ENCODE data around the gene MTA3. TPM values are rescaled to one million over a fixed set of nuclear protein-coding genes. Genes with fewer than 3 reads are reported as not detected.
A peak's percentile ranks its signal among the peaks of the same experiment; 100 is the strongest.

Gene MTA3
- 33.2 and 40.1 TPM in 2 replicates for total RNA-seq
- total RNA-seq (2013) = 10.0 TPM
- 11.8 and 13.4 TPM in 2 replicates for polyA plus RNA-seq
- 8.4 and 11.3 TPM in 2 replicates for polyA minus RNA-seq

- Histone ChIP-seq H3K4me2 (replicated peaks; ENCODE audit: low read depth, low read length, poor library complexity, severe bottlenecking) (peak within 1 kb of the TSS; percentile 81), H3K4me3 (ENCODE audit: control extremely low read depth in 1 of 5, extremely low read depth in 1 of 5, insufficient read depth in 1 of 5, low read depth in 2 of 5, low read length in 4 of 5) (peak within 1 kb of the TSS; percentile 26 to 80 (median 70)), H3K27me3 (replicated peaks in 1 of 4; ENCODE audit: control extremely low read depth in 1 of 4, control insufficient read depth in 3 of 4, insufficient read depth in 4 of 4, low read length in 3 of 4) (no peaks in the 10 kb centered on the region), H2AFZ (ENCODE audit: insufficient read depth, low read depth, low read length, poor library complexity, severe bottlenecking) (peak within 1 kb of the TSS; percentile 91), H3K27ac (ENCODE audit: low read length in 2 of 2) (peak within 1 kb of the TSS; percentile 18 to 67), H3K9ac (ENCODE audit: low read length) (peak within 1 kb of the TSS; percentile 77), H3K79me2 (ENCODE audit: control insufficient read depth, insufficient read depth, low read length) (no peaks in the 10 kb centered on the region), H4K20me1 (ENCODE audit: control insufficient read depth, insufficient read depth, low read length, poor library complexity, severe bottlenecking) (no peaks in the 10 kb centered on the region), H3K36me3 (replicated peaks in 1 of 2; ENCODE audit: control extremely low read depth in 1 of 2, control insufficient read depth in 1 of 2, extremely low read depth in 1 of 2, insufficient read depth in 2 of 2, low read length in 1 of 2) (peaks cover 0 to 3% of the 10 kb centered on the region in 2 experiments), H3K9me3 (ENCODE audit: control extremely low read depth in 1 of 3, control insufficient read depth in 2 of 3, insufficient read depth in 1 of 3, low read length in 2 of 3) (no peaks in the 10 kb centered on the region), H3K4me1 (ENCODE audit: control insufficient read depth in 2 of 2, insufficient read depth in 2 of 2, low read length in 2 of 2) (peaks cover 21 to 26% of the 10 kb centered on the region in 2 donors)
- peak within 1 kb of the TSS; percentile 96 for H3K4me3 Mint-ChIP-seq
- H3K4me1 Mint-ChIP-seq = peaks cover 31% of the 10 kb centered on the region
- CTCF ChIA-PET = interaction anchor here (1.6 kb wide), 2 partner anchors 19 to 95 kb away, joined by 4 to 7 read pairs; no protein-coding TSS in a partner anchor
- no peak for TF ChIP-seq CTCF (IDR thresholded peaks at IDR 0.05)
- DNase-seq (peak; percentile 74), ATAC-seq (ENCODE audit: low read depth) (peak; percentile 67)
- H3K9me3 Mint-ChIP-seq (ENCODE audit: insufficient read depth) = no peaks in the 10 kb centered on the region
- H3K27me3 Mint-ChIP-seq = no peaks in the 10 kb centered on the region
- peak within 1 kb of the TSS; percentile 90 for H3K27ac Mint-ChIP-seq
- POLR2A ChIA-PET = no interaction called here
- under 1% methylated on average over 37 of the region's 67 CpGs for WGBS (ENCODE audit: insufficient coverage)
- intact Hi-C loops (cut with micrococcal nuclease) = loop anchor here (1.0 to 5.0 kb wide), 5 partner anchors 34 to 466 kb away; partner anchors contain the start of gene COX7A2L
Observed at GRCh38 chr2:42568401-42569115, at the start of gene MTA3. Gene MTA3, plus strand, starts transcription at chr2:42568632. Its CDS starts 114 bp downstream, at chr2:42568746.

- DNase-seq (no peak), ATAC-seq (ENCODE audit: low read depth) (no peak)
- Histone ChIP-seq H3K27ac (ENCODE audit: low read length in 2 of 2) (no peak overlapping the region), H3K4me3 (ENCODE audit: control extremely low read depth in 1 of 5, extremely low read depth in 1 of 5, insufficient read depth in 1 of 5, low read depth in 2 of 5, low read length in 4 of 5) (no peak overlapping the region), H3K4me1 (ENCODE audit: control insufficient read depth in 2 of 2, insufficient read depth in 2 of 2, low read length in 2 of 2) (no peaks in the 10 kb centered on the region), H3K27me3 (replicated peaks in 1 of 4; ENCODE audit: control extremely low read depth in 1 of 4, control insufficient read depth in 3 of 4, insufficient read depth in 4 of 4, low read length in 3 of 4) (no peaks in the 10 kb centered on the region), H3K79me2 (ENCODE audit: control insufficient read depth, insufficient read depth, low read length) (no peaks in the 10 kb centered on the region), H3K9me3 (ENCODE audit: control extremely low read depth in 1 of 3, control insufficient read depth in 2 of 3, insufficient read depth in 1 of 3, low read length in 2 of 3) (peaks cover 0 to 4% (median 0%) of the 10 kb centered on the region in 3 donors), H3K36me3 (replicated peaks in 1 of 2; ENCODE audit: control extremely low read depth in 1 of 2, control insufficient read depth in 1 of 2, extremely low read depth in 1 of 2, insufficient read depth in 2 of 2, low read length in 1 of 2) (no peaks in the 10 kb centered on the region), H3K4me2 (replicated peaks; ENCODE audit: low read depth, low read length, poor library complexity, severe bottlenecking) (no peak overlapping the region), H2AFZ (ENCODE audit: insufficient read depth, low read depth, low read length, poor library complexity, severe bottlenecking) (no peak overlapping the region), H4K20me1 (ENCODE audit: control insufficient read depth, insufficient read depth, low read length, poor library complexity, severe bottlenecking) (no peaks in the 10 kb centered on the region), H3K9ac (ENCODE audit: low read length) (no peak overlapping the region)
- H3K9me3 Mint-ChIP-seq (ENCODE audit: insufficient read depth) = no peaks in the 10 kb centered on the region
- TF ChIP-seq CTCF (IDR thresholded peaks at IDR 0.05) (no peak), EZH2 (IDR thresholded peaks at IDR 0.05; ENCODE audit: borderline replicate concordance, insufficient read depth, low read depth, low read length, poor library complexity, severe bottlenecking) (no peak)
- 92% methylated on average over 7 of the region's 8 CpGs for WGBS (ENCODE audit: insufficient coverage)
- H3K4me1 Mint-ChIP-seq = no peaks in the 10 kb centered on the region
- no peaks in the 10 kb centered on the region for H3K27me3 Mint-ChIP-seq
- CTCF ChIA-PET = no interaction called here
- intact Hi-C loops (cut with micrococcal nuclease) = no loop called here
- POLR2A ChIA-PET = no interaction called here
- H3K4me3 Mint-ChIP-seq = no peak overlapping the region
- H3K27ac Mint-ChIP-seq = no peak overlapping the region
Observed at GRCh38 chr2:42519624-42520023, 48.8 kb upstream of the MTA3 start.

All from B cell (primary cell).